K562 (cell line): ENCODE data around the gene COL1A2. TPM values are rescaled to one million over a fixed set of nuclear protein-coding genes. Genes with fewer than 3 reads are reported as not detected.

Experiments
- ATF7 ChIP-seq: fragments of 450-650 bp; IDR thresholded peaks from 2 replicates; pipeline ENCODE4 v1.7.1; 2014; ENCODE audit warnings: mild to moderate bottlenecking, moderate library complexity
- ELF1 ChIP-seq: fragments of 200-800 bp; sonication (Bioruptor generic); IDR thresholded peaks from 2 replicates; pipeline ENCODE4 v1.6.1; 2016; ENCODE audit warnings: missing genetic modification characterization, missing compliant biosample characterization
- FIP1L1 ChIP-seq: fragments of 200-400 bp; formaldehyde crosslinking; IDR thresholded peaks from 2 replicates; pipeline ENCODE4 v1.6.1; 2018; ENCODE audit warnings: mild to moderate bottlenecking, low read depth, low read length; ENCODE audit not compliant: poor library complexity, severe bottlenecking
- GABPB2 ChIP-seq: fragments of 250-450 bp; sonication (Bioruptor Pico); conservative IDR thresholded peaks from 2 replicates; pipeline ENCODE4 v1.5.1; 2021; ENCODE audit warnings: mild to moderate bottlenecking
- HCFC1 ChIP-seq: IDR thresholded peaks from 2 replicates; pipeline ENCODE4 v1.6.1; 2012; ENCODE audit warnings: low read depth, low read length, improper control_type of control experiment
- MTA1 ChIP-seq: fragments of 450-650 bp; IDR thresholded peaks from 2 replicates; pipeline ENCODE4 v1.6.1; 2017; ENCODE audit warnings: borderline replicate concordance
- MTA2 ChIP-seq: fragments of 450-650 bp; IDR thresholded peaks from 2 replicates; pipeline ENCODE4 v1.6.1; 2016; ENCODE audit warnings: low read depth
- NRF1 ChIP-seq, 2 experiments: fragments of 450-650 bp; IDR thresholded peaks in 1 of 2; conservative IDR thresholded peaks in 1 of 2; 2 replicates each; pipeline ENCODE4 v1.6.1; 2014; ENCODE audit warnings: mild to moderate bottlenecking in 2 of 2
- PHB2 ChIP-seq: fragments of 450-650 bp; IDR thresholded peaks from 2 replicates; pipeline ENCODE4 v1.6.1; 2017; ENCODE audit warnings: low read depth
- SMARCB1 ChIP-seq: IDR thresholded peaks from 2 replicates; pipeline ENCODE4 v1.6.1; 2011; ENCODE audit warnings: improper control_type of control experiment, low read depth; ENCODE audit not compliant: insufficient read length
- TRIM24 ChIP-seq, 2 experiments: fragments of 450-650 bp; IDR thresholded peaks; 2 replicates each; pipeline ENCODE4 v1.6.1; 2016
- ZBTB11 ChIP-seq, 3 experiments: fragments of 200-800 bp in 1 of 3; fragments of 250-450 bp in 1 of 3; fragments of 450-650 bp in 1 of 3; sonication (Bioruptor Pico) in 1 of 3; sonication (Bioruptor generic) in 1 of 3; formaldehyde crosslinking in 1 of 3; IDR thresholded peaks; 2 replicates each; pipeline versions ENCODE4 v1.6.1 to v1.8.0; 2016 to 2022; ENCODE audit warnings: mild to moderate bottlenecking in 2 of 3, missing genetic modification characterization in 2 of 3, missing compliant biosample characterization in 1 of 3, moderate library complexity in 1 of 3
- ZNF395 ChIP-seq: fragments of 200-800 bp; sonication (Bioruptor generic); IDR thresholded peaks from 2 replicates; pipeline ENCODE4 v1.6.1; 2017; ENCODE audit warnings: missing genetic modification characterization, missing compliant biosample characterization
- ZNF586 ChIP-seq: fragments of 450-650 bp; formaldehyde crosslinking; conservative IDR thresholded peaks from 2 replicates; pipeline ENCODE4 v1.4.0; 2020; ENCODE audit warnings: mild to moderate bottlenecking, moderate library complexity
- polyA plus RNA-seq, 8 experiments: library from polyadenylated mRNA; depleted of rRNA in 4 of 8; stranded (reverse) in 5 of 8; unstranded in 3 of 8; fragments of >200 nt; fragmentation: Nextera tagmentation in 2 of 8; fragmentation: Illumina TruSeq in 1 of 8; extraction: Ambion mirVana in 2 of 8; extraction: Trizol in 1 of 8; gene quantifications; 2 replicates each; pipeline versions ENCODE4 v1.2.1 to v1.2.3, GENCODE V29; 2011 to 2014; ENCODE audit warnings: inconsistent platforms in 1 of 8, missing spikeins in 1 of 8
- total RNA-seq, 7 experiments: library from RNA; depleted of rRNA in 6 of 7; stranded (reverse); fragments of >200 nt in 6 of 7; fragmentation: Illumina TruSeq in 2 of 7; extraction: Trizol in 2 of 7; gene quantifications; 2 replicates each; pipeline versions ENCODE4 v1.2.1 to v1.2.3, GENCODE V29; 2011 to 2021; ENCODE audit warnings: low replicate concordance in 1 of 7
- TF ChIP-seq, protein P1 (sequence below): sonication (generic); formaldehyde crosslinking; IDR thresholded peaks from 2 replicates; pipeline ENCODE4 v1.8.1; 2023; ENCODE audit warnings: mild to moderate bottlenecking, missing genetic modification reagents
- TF ChIP-seq, protein P2 (sequence below): sonication (generic); formaldehyde crosslinking; IDR thresholded peaks from 2 replicates; pipeline ENCODE4 v1.8.1; 2023; ENCODE audit warnings: mild to moderate bottlenecking, missing genetic modification reagents, moderate library complexity
- TF ChIP-seq, protein P3 (sequence below): fragments of 250-450 bp; sonication (Bioruptor Pico); IDR thresholded peaks from 2 replicates; pipeline ENCODE4 v1.8.0; 2022; ENCODE audit warnings: inconsistent platforms

The COL1A2 gene
- total and polyA plus RNA-seq, 9 of the 15 experiments (the other 6 are each of a cell fraction or from before 2014, with no cell fraction given): 0.94 to 11.6 (median 1.7) TPM

GRCh38 chr7:94395141-94396036 lies 694 bp downstream of the COL1A2 start (continued):
- TF ChIP-seq FIP1L1: no peak
- TF ChIP-seq ZBTB11 (CRISPR knock-in tag; IDR thresholded peaks at IDR 0.05): no peak
- TF ChIP-seq PHB2: no peak
- TF ChIP-seq ZNF395: no peak
- TF ChIP-seq, protein P1, sequence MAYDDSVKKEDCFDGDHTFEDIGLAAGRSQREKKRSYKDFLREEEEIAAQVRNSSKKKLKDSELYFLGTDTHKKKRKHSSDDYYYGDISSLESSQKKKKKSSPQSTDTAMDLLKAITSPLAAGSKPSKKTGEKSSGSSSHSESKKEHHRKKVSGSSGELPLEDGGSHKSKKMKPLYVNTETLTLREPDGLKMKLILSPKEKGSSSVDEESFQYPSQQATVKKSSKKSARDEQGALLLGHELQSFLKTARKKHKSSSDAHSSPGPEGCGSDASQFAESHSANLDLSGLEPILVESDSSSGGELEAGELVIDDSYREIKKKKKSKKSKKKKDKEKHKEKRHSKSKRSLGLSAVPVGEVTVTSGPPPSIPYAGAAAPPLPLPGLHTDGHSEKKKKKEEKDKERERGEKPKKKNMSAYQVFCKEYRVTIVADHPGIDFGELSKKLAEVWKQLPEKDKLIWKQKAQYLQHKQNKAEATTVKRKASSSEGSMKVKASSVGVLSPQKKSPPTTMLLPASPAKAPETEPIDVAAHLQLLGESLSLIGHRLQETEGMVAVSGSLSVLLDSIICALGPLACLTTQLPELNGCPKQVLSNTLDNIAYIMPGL: no peak
- TF ChIP-seq HCFC1: no peak
- TF ChIP-seq, protein P2, sequence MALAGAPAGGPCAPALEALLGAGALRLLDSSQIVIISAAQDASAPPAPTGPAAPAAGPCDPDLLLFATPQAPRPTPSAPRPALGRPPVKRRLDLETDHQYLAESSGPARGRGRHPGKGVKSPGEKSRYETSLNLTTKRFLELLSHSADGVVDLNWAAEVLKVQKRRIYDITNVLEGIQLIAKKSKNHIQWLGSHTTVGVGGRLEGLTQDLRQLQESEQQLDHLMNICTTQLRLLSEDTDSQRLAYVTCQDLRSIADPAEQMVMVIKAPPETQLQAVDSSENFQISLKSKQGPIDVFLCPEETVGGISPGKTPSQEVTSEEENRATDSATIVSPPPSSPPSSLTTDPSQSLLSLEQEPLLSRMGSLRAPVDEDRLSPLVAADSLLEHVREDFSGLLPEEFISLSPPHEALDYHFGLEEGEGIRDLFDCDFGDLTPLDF: no peak
- TF ChIP-seq ATF7: no peak
- no peak for TF ChIP-seq GABPB2
- TF ChIP-seq ZNF586 (CRISPR knock-in tag): no peak
- no peak for TF ChIP-seq SMARCB1
- TF ChIP-seq NRF1 (conservative IDR thresholded peaks at IDR 0.05 in 1 of 2, IDR thresholded peaks at IDR 0.05 in 1 of 2): no peak
- TF ChIP-seq ELF1 (tag): no peak
- TF ChIP-seq MTA1: no peak
- no peak for TF ChIP-seq MTA2
- no peak for TF ChIP-seq TRIM24 (IDR thresholded peaks at IDR 0.05)
- TF ChIP-seq, protein P3, sequence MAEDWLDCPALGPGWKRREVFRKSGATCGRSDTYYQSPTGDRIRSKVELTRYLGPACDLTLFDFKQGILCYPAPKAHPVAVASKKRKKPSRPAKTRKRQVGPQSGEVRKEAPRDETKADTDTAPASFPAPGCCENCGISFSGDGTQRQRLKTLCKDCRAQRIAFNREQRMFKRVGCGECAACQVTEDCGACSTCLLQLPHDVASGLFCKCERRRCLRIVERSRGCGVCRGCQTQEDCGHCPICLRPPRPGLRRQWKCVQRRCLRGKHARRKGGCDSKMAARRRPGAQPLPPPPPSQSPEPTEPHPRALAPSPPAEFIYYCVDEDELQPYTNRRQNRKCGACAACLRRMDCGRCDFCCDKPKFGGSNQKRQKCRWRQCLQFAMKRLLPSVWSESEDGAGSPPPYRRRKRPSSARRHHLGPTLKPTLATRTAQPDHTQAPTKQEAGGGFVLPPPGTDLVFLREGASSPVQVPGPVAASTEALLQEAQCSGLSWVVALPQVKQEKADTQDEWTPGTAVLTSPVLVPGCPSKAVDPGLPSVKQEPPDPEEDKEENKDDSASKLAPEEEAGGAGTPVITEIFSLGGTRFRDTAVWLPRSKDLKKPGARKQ (CRISPR knock-in tag): no peak
